ENCODE measurements around the gene ZFAND3. TPM values are rescaled to one million over a fixed set of nuclear protein-coding genes. Genes with fewer than 3 reads are reported as not detected.

Gene ZFAND3
- total RNA-seq, 1 experiment from 2014 or later = 47.2 TPM

DNA sequence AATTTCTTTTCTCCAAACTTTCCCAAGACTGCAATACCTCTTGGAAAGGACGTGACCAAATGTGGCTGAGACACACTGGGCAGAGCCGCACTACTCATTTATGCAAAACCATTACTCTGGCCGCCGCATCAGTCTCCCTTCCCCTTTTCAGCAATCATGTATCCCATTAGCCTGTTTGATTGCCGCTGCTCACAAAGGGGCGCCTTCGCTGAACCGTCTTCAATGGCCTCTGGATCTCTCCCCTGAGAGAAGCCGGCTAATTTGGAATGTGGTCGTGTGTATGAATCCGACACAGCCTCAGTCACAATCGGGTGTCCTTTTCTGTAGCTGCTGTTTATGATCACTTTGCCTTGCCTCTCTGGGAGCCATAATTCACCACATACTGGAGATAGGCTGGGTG is 361.1 kb downstream of the ZFAND3 start:
- no peaks in the 10 kb centered on the region for H3K36me3 ChIP-seq (ENCODE audit: control insufficient read depth in 1 of 2, insufficient read depth in 2 of 2, low read length in 2 of 2)
- intact Hi-C loops (cut with micrococcal nuclease) = no loop called here
- no TSS peak for BruUV-seq (replicated peaks)
- H3K4me1 ChIP-seq (ENCODE audit: control insufficient read depth in 1 of 2, insufficient read depth in 2 of 2, low read length in 2 of 2) = no peaks in the 10 kb centered on the region
- no peak overlapping the region for H3K4me2 ChIP-seq (ENCODE audit: low read length)
- DNase-seq (ENCODE audit: low read depth, low spot score) (no peak), ATAC-seq (no peak)
- no peak overlapping the region for H3K9ac ChIP-seq (ENCODE audit: low read length)
- CTCF ChIA-PET = no interaction called here
- POLR2A ChIA-PET = no interaction called here
- H3K9me2 ChIP-seq (ENCODE audit: insufficient read depth) = no peaks in the 10 kb centered on the region
- RAD21 ChIA-PET (ENCODE audit: low non-redundant PET in 1 of 2, low total read pairs in 2 of 2, uncharacterized antibody in 2 of 2, unreplicated experiment in 2 of 2) = no interaction called here
- no peaks in the 10 kb centered on the region for H3K27me3 ChIP-seq (ENCODE audit: insufficient read depth, low read length)
- H3K27ac ChIP-seq (ENCODE audit: low read depth, low read length) = no peak overlapping the region
- H3K9me3 ChIP-seq (ENCODE audit: control insufficient read depth in 1 of 2, insufficient read depth in 1 of 2, low read depth in 1 of 2, low read length in 2 of 2) = no peaks in the 10 kb centered on the region
- no peaks in the 10 kb centered on the region for H3K79me2 ChIP-seq (ENCODE audit: insufficient read depth, low read length)
- H2AFZ ChIP-seq (ENCODE audit: low read depth, low read length, poor library complexity, severe bottlenecking) = no peak overlapping the region
- no peaks in the 10 kb centered on the region for H4K20me1 ChIP-seq (ENCODE audit: insufficient read depth)
- no peak overlapping the region for H3K4me3 ChIP-seq (replicated peaks in 1 of 2; ENCODE audit: low read depth in 1 of 2, low read length in 2 of 2)
- TF ChIP-seq SP1 (IDR thresholded peaks at IDR 0.05; ENCODE audit: low read depth) = no peak
- no peak for TF ChIP-seq EZH2 (IDR thresholded peaks at IDR 0.05)
- TF ChIP-seq ZNF274 (IDR thresholded peaks at IDR 0.05; ENCODE audit: low read depth, low read length) = no peak
- TF ChIP-seq JUND (IDR thresholded peaks at IDR 0.05) = no peak
- TF ChIP-seq CEBPB (IDR thresholded peaks at IDR 0.05; ENCODE audit: low read depth) = no peak

DNA sequence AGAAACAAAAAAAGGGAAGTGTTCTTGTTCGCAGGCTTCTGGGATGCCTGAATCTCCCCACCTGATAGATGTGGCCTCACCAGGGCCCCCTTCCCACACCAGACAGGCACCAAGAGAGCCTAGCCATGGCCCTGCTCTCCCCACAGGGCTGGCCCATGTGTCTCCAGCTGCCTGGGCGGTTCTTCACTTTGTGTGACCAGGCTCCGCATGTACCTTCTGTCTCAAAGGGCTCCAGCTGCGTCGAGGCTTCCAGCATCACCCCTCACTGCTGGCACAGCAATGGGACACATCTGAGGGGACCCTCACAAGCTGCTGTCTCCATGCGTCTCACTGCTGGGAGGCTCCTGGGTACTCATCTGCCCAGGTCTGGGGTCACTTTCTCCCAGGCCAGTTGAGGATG is 362.9 kb downstream of the ZFAND3 start:
- no peaks in the 10 kb centered on the region for H3K36me3 ChIP-seq (ENCODE audit: control insufficient read depth in 1 of 2, insufficient read depth in 2 of 2, low read length in 2 of 2)
- ATAC-seq (no peak), DNase-seq (ENCODE audit: low read depth, low spot score) (no peak)
- H3K4me2 ChIP-seq (ENCODE audit: low read length) = no peak overlapping the region
- no peaks in the 10 kb centered on the region for H3K27me3 ChIP-seq (ENCODE audit: insufficient read depth, low read length)
- no peaks in the 10 kb centered on the region for H3K79me2 ChIP-seq (ENCODE audit: insufficient read depth, low read length)
- H2AFZ ChIP-seq (ENCODE audit: low read depth, low read length, poor library complexity, severe bottlenecking) = no peak overlapping the region
- TF ChIP-seq CBX3 (IDR thresholded peaks at IDR 0.05; ENCODE audit: low read depth) = no peak
- no peak for TF ChIP-seq EZH2phosphoT487 (IDR thresholded peaks at IDR 0.05; ENCODE audit: borderline replicate concordance)
- TF ChIP-seq SP1 (IDR thresholded peaks at IDR 0.05; ENCODE audit: low read depth) = no peak
- TF ChIP-seq RAD21 (IDR thresholded peaks at IDR 0.05; ENCODE audit: low read depth) = no peak
- TF ChIP-seq, protein P1, sequence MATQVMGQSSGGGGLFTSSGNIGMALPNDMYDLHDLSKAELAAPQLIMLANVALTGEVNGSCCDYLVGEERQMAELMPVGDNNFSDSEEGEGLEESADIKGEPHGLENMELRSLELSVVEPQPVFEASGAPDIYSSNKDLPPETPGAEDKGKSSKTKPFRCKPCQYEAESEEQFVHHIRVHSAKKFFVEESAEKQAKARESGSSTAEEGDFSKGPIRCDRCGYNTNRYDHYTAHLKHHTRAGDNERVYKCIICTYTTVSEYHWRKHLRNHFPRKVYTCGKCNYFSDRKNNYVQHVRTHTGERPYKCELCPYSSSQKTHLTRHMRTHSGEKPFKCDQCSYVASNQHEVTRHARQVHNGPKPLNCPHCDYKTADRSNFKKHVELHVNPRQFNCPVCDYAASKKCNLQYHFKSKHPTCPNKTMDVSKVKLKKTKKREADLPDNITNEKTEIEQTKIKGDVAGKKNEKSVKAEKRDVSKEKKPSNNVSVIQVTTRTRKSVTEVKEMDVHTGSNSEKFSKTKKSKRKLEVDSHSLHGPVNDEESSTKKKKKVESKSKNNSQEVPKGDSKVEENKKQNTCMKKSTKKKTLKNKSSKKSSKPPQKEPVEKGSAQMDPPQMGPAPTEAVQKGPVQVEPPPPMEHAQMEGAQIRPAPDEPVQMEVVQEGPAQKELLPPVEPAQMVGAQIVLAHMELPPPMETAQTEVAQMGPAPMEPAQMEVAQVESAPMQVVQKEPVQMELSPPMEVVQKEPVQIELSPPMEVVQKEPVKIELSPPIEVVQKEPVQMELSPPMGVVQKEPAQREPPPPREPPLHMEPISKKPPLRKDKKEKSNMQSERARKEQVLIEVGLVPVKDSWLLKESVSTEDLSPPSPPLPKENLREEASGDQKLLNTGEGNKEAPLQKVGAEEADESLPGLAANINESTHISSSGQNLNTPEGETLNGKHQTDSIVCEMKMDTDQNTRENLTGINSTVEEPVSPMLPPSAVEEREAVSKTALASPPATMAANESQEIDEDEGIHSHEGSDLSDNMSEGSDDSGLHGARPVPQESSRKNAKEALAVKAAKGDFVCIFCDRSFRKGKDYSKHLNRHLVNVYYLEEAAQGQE (IDR thresholded peaks at IDR 0.05; ENCODE audit: low read depth) = no peak
- no peak for TF ChIP-seq EZH2 (IDR thresholded peaks at IDR 0.05)
- TF ChIP-seq POLR2A (IDR thresholded peaks at IDR 0.05; ENCODE audit: borderline replicate concordance, extremely low read depth, insufficient read depth, insufficient read length) = no peak
- TF ChIP-seq JUND (IDR thresholded peaks at IDR 0.05) = no peak
- TF ChIP-seq ELF1 (IDR thresholded peaks at IDR 0.05; ENCODE audit: borderline replicate concordance, low read depth) = no peak
- TF ChIP-seq EGR1 (IDR thresholded peaks at IDR 0.05; ENCODE audit: low read depth) = no peak
- TF ChIP-seq, protein P2, sequence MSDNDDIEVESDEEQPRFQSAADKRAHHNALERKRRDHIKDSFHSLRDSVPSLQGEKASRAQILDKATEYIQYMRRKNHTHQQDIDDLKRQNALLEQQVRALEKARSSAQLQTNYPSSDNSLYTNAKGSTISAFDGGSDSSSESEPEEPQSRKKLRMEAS (IDR thresholded peaks at IDR 0.05) = no peak
- no peak for TF ChIP-seq ZFX (IDR thresholded peaks at IDR 0.05)
- no peak for TF ChIP-seq CEBPB (IDR thresholded peaks at IDR 0.05; ENCODE audit: low read depth)
- H3K9me3 ChIP-seq (ENCODE audit: control insufficient read depth in 1 of 2, insufficient read depth in 1 of 2, low read depth in 1 of 2, low read length in 2 of 2) = no peaks in the 10 kb centered on the region
- no peaks in the 10 kb centered on the region for H4K20me1 ChIP-seq (ENCODE audit: insufficient read depth)
- ChIA-PET CTCF (no interaction called here), RAD21 (ENCODE audit: low non-redundant PET in 1 of 2, low total read pairs in 2 of 2, uncharacterized antibody in 2 of 2, unreplicated experiment in 2 of 2) (no interaction called here), POLR2A (no interaction called here)
- H3K4me1 ChIP-seq (ENCODE audit: control insufficient read depth in 1 of 2, insufficient read depth in 2 of 2, low read length in 2 of 2) = no peaks in the 10 kb centered on the region
- intact Hi-C loops (cut with micrococcal nuclease) = no loop called here
- no peak overlapping the region for H3K4me3 ChIP-seq (replicated peaks in 1 of 2; ENCODE audit: low read depth in 1 of 2, low read length in 2 of 2)
- no peaks in the 10 kb centered on the region for H3K9me2 ChIP-seq (ENCODE audit: insufficient read depth)
- no peak overlapping the region for H3K9ac ChIP-seq (ENCODE audit: low read length)
- no TSS peak for BruUV-seq (replicated peaks)
- no peak overlapping the region for H3K27ac ChIP-seq (ENCODE audit: low read depth, low read length)
